Measurements from ENCODE around the gene PECR. TPM values are rescaled to one million over a fixed set of nuclear protein-coding genes. Genes with fewer than 3 reads are reported as not detected.

PECR gene
- total RNA-seq (2014; rRNA removed; shearing (Covaris generic)) = 12.8 and 21.8 TPM in 2 replicates

DNA sequence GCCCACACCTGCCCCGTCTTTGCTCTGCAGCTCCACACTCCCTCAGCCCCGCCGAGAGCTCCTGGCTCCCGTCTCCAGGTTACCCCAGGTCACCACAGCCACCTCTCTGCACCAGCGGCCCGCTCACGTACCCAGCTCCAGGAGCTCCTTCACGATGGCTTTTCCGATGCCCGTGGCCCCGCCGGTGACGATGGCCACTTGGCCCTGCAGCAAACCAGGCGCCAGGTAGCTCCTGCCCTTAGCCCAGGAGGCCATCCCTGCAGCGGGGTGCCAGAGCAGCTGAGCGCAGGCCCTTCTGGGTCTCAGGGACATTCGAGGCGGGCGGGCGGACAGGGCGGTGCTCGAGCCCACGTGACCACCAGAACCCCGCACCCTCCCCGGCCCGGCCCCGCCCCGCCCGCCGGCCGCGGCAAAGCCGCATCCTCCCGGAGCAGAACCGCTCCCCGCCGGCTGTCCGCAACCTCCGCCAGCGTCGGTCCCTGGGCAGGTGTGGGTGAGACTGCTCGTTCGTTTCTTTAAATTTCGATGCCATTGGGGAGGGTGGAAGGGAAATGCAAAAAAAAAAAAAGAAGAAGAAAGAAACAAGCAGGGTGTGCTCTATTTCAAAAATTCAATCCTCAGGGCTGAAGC lies at the start of gene PECR, which contains the start of gene TMEM169:
Gene PECR (minus strand): TSS at position 323 of the 630 bp plus-strand sequence. CDS start 68 bp downstream, at position 255.
Gene TMEM169 (plus strand): TSS at position 433 of the 630 bp plus-strand sequence. CDS start 14,045 bp downstream, outside the sequence.
- peak; percentile 29 for DNase-seq (ENCODE audit: low spot score)

DNA sequence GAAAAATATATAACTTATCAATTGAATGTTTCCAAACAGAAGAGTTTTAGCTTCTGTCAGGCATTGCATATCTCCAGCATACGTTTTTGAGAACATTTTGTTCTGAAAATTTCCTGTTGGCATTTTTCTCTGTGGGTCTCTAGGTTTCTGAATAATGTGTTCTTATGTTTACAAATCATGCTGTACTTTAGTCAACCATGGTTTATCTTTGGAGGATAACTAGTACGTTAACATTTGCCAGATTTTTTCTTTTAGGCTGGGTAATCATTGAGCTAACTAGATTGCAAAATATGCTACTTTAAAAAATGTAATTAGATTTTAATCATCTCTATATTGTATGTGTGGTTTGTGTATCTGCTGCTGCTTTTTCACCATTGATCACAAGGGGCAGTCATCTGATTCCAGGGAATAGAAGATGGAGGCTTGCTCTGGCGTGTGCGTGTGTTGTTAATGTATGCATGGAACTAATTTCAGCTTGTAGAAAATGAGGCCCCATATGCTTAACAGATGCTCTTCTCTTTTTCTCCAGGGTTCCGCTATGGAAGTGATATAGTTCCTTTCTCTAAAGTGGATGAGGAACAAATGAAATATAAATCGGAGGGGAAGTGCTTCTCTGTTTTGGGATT lies 48.9 kb upstream of the PECR start:
- no peak for DNase-seq (ENCODE audit: low spot score)

DNA sequence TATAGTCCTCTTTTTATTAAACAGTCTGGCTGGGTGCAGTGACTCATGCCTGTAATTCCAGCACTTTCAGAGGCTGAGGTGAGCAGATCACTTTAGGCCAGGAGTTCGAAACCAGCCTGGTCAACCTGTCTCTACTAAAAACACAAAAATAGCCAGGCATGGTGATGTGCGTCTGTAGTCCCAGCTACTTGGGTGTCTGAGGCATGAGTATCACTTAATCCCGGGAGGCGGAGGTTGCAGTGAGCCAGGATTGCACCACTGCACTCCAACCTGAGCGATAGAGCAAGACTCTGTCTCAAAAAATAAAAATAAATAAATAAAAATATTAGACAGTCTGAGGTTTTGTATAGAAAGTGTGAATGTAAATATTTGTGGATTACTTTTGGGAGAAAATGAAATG lies 45.3 kb upstream of the PECR start:
- DNase-seq (ENCODE audit: low spot score) = no peak

DNA sequence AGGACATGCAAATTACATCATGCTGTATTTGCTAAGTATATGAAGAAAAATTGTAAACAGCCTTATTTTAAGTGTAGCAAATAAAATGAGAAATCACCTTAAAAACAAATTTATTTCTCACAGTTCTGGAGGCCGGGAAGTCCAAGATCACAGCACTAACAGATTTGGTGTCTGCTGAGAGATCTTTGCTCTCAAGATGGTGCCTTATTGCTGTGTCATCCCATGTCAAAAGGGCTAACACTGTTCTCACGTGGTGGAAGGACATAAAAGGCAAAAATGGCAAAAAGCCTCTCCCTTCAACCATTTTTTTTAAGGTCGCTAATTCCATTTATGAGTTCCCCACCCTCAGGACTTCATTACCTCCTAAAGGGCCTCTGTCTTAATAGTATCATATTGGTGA lies 39.6 kb upstream of the PECR start:
- no peak for DNase-seq (ENCODE audit: low spot score)

DNA sequence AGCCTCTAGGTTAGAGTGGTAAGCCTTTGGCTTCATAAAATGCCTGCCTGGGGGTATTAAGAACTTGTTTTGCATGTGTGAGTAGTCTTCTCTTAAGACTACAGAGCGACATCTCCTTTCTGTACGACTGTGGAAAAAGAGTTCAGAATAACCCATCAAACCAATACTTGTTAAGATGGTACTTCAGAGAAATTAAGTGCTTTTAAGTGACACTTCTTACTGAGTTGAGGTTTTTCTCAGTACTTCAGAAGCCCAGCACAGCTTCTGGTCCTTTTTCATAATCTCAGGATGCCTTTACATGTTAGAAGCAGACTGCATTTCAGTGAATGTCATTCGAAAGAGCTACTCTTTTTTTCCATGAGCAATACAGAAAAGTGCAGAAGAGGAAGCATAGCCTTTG lies 38.4 kb upstream of the PECR start:
- DNase-seq (ENCODE audit: low spot score) = no peak

DNA sequence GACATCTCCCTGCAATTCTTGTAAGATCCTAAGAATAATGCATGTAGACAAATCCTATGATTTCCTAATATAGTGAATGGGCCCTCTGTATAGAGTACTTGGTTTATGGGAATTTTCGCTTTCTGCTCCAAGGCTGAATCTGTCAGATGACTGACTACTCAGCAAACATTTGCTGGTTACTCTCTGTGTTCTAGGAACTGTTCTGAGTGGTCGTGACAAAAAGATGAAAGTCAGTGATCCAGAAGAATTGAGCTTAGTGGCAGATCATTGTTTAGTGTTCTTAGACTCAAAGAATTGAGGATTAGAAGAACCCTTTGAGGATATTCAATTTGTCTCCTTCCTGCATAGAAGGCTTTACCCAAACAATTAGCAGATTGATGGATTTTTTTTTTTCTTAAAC lies 37.5 kb upstream of the PECR start:
- DNase-seq (ENCODE audit: low spot score) = no peak

DNA sequence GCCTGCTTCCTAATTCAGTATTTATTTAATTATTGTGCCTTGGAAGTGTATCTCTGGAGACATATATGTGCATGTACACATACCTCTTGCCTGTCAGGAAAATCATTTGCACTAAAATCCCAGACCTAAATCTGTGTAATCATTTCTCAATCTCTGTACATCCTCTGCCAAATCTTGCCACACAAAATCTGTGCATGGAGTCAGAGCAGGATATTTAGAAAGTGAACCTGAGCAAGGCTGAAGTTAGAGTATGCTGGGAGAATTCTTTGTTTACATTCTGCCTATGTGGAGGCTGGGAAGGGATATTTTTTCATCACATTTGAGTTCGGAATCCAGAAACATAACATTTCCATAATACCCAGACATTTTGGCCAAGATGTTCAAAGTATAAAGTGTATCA lies 36.9 kb upstream of the PECR start:
- no peak for DNase-seq (ENCODE audit: low spot score)

DNA sequence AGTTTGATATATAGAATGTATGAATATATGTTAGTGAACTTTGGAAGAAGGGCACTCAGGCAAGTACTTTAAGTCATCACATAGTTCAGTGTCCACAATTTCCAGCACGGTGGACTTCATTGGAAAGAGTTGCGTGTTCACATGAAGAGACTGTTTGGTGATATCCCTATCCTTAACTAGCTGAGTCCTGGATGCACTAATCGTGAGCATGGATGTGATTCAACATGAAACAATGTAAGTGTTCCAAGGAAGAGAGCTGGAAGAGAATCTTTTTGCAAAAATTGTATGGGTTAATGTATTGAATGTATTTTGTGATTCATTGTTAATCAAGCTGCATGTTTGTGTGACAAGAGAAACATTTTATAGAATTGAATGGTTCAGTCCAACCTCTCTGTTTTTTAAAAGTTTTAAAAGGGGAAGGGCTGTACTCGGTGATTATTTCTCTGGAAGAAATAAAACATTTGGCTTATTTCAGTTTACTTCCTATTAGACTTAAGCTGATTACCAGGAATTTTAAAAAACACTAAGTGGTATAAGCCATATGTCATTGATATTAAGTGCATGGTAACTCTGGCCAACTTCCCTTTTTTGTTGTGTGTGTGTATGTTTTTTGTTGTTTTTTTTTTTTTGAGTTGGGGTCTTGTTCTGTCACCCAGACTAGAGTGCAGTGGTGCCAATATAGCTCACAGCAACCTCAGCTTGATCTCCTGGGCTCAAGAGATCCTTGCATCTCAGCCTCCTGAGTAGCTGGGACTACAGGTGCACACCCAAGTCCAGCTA lies 36.1 kb upstream of the PECR start:
- DNase-seq (ENCODE audit: low spot score) = no peak

DNA sequence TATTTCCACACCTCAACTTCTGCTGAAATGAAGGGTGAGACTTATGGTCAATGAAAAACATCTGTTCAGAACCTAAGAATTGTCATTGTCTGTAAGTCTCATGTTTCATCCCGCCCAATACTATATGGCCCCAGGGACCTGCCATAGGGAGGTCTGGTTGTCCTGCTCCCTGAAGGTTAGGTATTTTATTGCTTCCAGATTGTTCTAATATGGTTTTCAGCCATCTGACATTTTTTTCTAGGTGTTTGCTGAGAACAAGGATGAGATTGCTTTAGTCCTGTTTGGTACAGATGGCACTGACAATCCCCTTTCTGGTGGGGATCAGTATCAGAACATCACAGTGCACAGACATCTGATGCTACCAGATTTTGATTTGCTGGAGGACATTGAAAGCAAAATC lies 34.8 kb upstream of the PECR start:
- DNase-seq (ENCODE audit: low spot score) = no peak

DNA sequence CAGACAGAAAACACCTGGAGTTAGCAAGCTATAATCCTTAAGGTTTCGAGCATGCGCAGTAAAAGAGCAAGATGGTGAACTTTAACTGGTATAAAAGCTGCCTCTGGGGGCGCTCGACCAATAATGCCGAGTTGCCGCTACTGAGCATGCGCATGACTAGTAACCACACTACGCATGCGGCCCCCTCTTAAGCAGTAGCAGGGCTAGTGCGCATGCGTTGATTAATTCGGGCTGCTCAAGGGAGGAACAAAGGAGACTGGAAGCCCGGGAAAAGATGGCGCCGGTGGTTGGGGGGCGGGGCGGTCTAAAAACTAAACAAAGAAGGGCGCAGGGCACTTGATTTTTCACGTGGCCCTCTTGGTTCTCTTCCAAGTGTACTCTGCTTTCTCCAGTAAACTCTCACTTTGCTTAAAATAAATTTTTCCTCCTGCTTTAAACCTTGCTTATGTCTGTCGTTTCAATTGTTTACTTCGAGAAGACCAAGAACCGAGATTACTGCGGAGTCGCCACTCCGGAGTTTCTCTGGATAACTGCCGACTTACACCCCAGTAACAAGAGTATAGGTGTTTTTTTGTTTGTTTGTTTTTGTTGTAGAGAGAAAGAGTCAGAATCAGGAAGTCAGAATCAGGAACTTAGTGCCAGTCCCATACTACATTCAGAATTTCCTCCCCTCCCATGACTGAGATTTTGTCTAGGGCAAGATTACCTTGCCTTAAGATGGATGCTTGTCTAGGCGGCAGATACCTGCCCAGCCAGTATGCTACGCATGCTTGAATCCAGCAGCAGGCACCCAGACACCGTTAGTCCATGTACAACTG lies 33.3 kb upstream of the PECR start:
- DNase-seq (ENCODE audit: low spot score) = peak; percentile 96

DNA sequence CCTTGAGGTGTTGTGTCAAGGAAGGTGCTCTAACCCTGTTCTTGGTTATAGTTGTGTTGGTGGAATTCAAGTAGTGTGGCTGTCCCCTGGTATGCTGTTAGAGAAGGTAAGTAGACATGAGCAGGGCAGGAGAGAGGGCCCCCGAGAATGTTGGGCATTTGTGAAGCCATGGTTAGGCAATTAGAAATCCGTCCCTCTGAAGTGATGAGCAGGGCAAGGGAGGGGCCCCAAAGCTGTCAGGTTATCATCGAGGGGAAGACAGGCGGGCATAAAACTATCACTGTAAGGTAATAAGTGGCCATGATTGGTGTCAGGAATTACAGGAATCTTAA lies 32.7 kb upstream of the PECR start:
- DNase-seq (ENCODE audit: low spot score) = no peak

DNA sequence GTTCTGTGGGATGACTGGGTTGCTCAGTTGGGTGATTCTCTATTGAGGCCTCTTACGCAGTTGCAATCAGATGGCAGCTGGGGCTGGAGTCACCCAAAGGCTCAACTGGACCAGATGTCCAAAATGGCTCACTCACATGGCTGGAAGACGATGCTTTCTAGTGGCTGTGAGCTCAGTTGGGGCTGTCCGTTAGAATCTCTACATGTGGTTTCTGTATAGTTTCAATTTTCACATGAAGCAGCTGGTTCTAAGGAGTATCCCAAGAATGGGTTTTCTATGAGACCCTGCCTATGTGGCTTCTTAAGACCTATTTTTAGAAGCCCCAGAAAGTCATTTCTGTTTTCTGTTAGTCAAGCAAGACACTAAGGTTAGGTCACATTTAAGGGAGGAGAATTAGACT lies 32.0 kb upstream of the PECR start:
- no peak for DNase-seq (ENCODE audit: low spot score)

DNA sequence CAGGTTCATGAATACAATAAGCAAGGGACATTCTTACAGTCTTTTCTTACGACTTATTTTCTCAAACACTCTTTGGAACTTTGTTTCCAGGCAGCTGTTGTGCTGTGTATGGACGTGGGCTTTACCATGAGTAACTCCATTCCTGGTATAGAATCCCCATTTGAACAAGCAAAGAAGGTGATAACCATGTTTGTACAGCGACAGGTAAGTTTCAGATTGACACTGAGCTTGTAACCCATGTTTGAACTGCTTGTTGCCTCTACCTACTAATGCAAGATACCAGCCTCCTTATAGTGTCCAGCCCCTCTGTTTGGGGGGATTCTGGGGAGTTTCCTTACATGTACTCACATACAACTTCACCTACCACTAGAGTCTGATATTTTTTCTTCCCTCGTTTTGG lies 31.3 kb upstream of the PECR start:
- DNase-seq (ENCODE audit: low spot score) = no peak

DNA sequence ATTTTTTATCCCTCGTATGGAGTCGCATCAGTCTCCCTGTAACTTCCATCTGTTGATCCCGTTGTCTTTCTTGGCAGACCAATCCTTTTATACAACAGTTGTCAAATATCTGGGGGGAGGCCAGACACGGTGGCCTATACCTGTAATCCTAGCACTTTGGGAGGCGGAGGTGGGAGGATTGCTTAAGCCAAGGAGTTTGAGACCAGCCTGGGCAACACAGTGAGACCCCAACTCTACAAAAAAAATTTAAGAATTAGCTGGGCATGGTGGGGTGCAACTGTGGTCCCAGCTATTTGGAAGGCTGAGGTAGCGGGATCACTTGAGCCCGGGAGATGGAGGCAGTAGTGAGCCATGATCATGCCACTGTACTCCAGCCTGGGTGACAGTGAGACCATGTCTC lies 29.5 kb upstream of the PECR start:
- no peak for DNase-seq (ENCODE audit: low spot score)

DNA sequence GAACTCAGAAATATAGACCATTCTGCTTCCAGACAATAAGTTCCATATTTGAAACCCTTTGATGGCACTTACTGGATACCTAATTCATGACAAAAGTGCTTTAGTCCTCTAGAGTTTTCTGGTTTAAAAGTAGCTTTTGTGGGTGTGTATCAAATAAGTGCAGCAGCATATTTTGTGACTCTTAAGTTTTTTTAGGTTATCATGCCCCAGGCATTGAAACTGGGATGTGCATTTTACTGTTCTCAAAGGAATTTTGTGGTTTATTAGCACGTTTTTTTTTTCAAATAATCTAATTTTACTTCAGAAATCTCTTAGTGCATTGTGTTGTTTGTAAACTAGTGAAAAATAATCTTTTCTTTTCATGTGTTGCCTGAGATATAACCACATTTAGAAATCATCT lies 29.0 kb upstream of the PECR start:
- no peak for DNase-seq (ENCODE audit: low spot score)

DNA sequence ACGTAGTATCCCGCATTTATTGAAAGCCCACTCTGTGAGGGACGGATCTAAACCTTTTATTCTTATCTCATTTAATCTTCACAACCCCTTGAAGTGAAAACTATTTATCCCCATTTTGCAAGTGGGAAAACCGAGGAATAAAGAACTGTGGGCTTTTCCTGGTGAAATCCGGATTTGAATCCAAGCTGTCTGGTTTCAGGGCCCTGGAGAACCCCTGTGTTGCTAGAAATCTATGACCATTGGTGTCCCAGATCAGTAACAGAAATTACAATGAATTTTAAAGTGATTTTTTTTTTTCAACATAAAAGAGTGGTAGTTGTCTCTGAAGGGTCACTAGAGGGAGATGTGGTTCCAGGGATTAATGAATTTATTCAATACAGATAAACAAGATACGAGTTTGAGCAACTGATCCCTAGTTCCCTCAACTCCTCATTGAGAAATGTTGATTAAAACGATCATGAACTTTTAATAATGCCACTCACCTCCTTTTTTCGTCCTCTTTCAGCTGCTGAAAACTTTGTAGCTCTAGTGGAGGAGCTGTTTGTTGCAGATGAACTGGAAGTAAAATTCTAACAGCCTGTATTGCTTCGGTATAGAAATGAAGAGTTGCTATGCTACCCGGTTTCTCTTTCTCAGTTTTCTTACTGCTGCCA lies 28.5 kb upstream of the PECR start:
- peak; percentile 19 for DNase-seq (ENCODE audit: low spot score)

DNA sequence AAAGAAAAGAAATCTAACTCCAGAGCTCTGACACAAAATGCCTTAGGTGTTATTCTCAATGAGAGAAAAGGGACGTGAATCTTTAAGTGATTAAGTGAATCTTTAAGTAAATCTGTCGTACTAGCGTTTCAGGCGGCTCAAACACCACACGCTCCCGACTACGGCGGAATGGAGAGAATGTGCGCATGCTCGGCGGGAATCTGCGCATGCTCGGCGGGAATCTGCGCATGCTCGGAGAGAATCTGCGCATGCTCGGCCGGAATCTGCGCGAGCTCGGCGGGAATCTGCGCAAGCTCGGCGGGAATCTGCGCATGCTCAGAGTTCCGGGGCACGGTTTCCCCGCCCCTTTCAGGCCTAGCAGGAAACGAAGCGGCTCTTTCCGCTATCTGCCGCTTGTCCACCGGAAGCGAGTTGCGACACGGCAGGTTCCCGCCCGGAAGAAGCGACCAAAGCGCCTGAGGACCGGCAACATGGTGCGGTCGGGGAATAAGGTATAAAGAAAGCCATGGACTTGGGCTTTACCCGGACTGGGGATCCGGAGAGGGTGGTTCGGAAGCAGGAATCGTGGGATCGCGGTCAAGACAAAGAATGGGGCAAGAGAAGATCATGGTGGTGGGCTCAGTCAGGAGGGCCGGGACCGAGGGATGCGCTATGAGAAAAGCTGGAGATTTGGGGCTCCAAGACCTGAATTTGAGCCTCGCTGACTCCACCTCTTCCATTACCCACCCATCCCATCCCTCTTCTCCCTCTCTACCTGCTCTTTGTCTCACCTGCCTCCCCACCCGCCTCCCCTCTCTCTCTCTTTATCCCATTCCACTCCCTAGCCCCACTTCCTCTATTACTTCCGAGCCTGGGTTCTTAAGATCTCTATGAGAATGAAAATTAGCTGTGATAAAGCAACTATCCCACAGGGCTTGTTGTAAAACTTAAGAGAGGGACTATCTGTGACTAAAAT lies 27.6 kb upstream of the PECR start, which contains the start of gene XRCC5:
Gene XRCC5 (plus strand): TSS at position 382 of the 955 bp plus-strand sequence. CDS start 89 bp downstream, at position 471.
- DNase-seq (ENCODE audit: low spot score) = peak; percentile 96

DNA sequence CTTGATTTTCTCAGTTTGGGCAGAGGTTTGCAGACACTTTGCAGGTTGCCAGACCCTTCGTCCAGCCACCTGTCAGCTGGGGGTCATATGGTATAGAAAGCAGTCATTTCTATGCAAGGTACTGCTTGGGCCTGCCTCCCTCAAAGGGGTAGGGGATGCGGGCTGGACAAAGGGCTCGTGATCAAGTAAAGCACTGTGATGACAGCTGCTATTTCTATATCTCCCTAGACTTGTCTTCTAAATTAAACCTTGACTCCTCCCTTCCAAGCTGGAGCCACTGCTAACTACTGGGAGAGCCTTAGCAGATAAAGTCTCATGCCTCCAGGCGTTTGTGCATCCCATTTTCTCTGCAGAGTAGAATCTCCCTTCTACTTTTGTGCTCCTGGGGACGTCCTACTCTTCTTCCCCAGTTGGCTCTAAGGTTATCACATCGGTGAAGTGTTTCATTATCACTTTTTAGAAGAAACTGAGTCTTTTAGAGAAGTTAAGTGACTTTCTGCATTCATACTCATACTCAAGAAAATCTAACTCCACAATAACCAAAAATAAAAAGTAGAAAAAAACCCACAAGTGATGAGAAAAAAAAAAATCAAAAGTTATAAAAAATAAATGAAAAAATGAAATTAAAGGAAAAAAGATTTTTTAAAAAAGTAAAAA lies 26.8 kb upstream of the PECR start:
- DNase-seq (ENCODE audit: low spot score) = no peak

DNA sequence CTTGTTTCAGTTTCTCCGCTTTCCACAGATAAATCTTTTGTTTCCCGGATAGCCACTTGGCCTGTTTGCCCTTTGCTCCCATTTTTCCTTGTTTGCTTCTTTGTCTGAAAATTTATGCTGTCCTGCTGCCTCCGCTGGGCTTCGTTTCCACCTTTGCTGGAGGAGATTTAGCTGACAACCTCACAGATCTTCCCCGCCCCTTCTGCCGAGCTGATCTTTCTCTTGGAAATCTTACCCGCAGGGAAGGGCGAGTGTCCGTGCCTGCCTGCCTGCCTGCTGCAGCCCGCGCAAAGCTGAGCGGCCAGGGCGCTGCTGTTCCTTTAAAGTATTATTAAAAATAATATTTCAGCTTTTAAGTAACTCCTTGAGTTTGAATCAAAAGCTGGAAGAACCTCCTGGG lies 26.2 kb upstream of the PECR start:
- no peak for DNase-seq (ENCODE audit: low spot score)

DNA sequence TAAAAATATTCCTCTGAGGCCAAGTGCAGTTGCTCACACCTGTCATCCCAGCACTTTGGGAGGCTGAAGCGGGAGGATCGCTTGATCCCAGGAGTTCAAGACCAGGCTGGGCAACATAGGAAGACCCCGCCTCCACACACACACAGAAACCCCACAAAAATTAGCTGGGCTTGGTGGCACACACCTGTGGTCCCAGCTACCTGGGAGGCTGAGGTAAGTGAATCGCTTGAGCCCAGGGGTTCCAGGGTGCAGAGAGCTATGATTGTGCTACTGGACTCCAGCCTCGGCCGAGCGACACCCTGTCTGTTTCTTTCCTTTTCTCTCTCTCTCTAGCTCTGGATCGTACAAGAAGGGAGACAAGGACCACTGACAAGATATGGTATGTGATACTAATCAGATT lies 25.7 kb upstream of the PECR start:
- no peak for DNase-seq (ENCODE audit: low spot score)

Measured in H4 (cell line).